SK-N-SH treated with all-trans-retinoic acid at 6 μM for 48 hours (cell line): ENCODE measurements around the gene FBH1.

Source experiments
- CSDC2 ChIP-seq: fragments of 250-450 bp; sonication (Bioruptor Pico); IDR thresholded peaks from 2 replicates; pipeline ENCODE4 v1.5.0; 2020; ENCODE audit warnings: mild to moderate bottlenecking, moderate library complexity
- GLIS3 ChIP-seq: fragments of 250-450 bp; sonication (Bioruptor Pico); IDR thresholded peaks from 2 replicates; pipeline ENCODE4 v1.5.0; 2020; ENCODE audit warnings: mild to moderate bottlenecking, moderate library complexity
- PATZ1 ChIP-seq: fragments of 250-450 bp; sonication (Bioruptor Pico); IDR thresholded peaks from 2 replicates; pipeline ENCODE4 v1.8.0; 2020; ENCODE audit warnings: mild to moderate bottlenecking, moderate library complexity, borderline replicate concordance
- TCF4 ChIP-seq: fragments of 250-450 bp; sonication (Bioruptor Pico); IDR thresholded peaks from 2 replicates; pipeline ENCODE4 v1.8.0; 2021; ENCODE audit warnings: mild to moderate bottlenecking, moderate library complexity, borderline replicate concordance
- TOX ChIP-seq: fragments of 250-450 bp; sonication (Bioruptor Pico); IDR thresholded peaks from 2 replicates; pipeline ENCODE4 v1.8.0; 2021; ENCODE audit warnings: mild to moderate bottlenecking, moderate library complexity, borderline replicate concordance
- ZFP3 ChIP-seq: fragments of 250-450 bp; sonication (Bioruptor Pico); IDR thresholded peaks from 2 replicates; pipeline ENCODE4 v1.5.0; 2020; ENCODE audit warnings: mild to moderate bottlenecking, moderate library complexity
- ZFP30 ChIP-seq: fragments of 450-650 bp; formaldehyde crosslinking; IDR thresholded peaks from 2 replicates; pipeline ENCODE4 v1.5.0; 2022; ENCODE audit warnings: mild to moderate bottlenecking, moderate library complexity

GRCh38 chr10:5977471-5978229, 87.6 kb downstream of the FBH1 start, which contains the start of gene IL15RA:
- TF ChIP-seq TOX (CRISPR knock-in tag) (no peak), ZFP30 (CRISPR knock-in tag) (no peak), PATZ1 (no peak), ZFP3 (CRISPR knock-in tag) (no peak), CSDC2 (CRISPR knock-in tag) (no peak), GLIS3 (CRISPR knock-in tag) (no peak), TCF4 (no peak)
